DMS153 (cell line): ENCODE measurements around the gene PLD4.

Source experiments
- DNase-seq: peaks from one replicate; lab custom pipeline; 2025; lab: John Stamatoyannopoulos, UW

The PLD4 gene

GRCh38 chr14:104956290-104956890 is 31.7 kb downstream of the PLD4 start:
- no peak for DNase-seq

- DNase-seq: no peak
Measured at GRCh38 chr14:104957146-104958113, 32.8 kb downstream of the PLD4 start.

GRCh38 chr14:104964546-104964945 is 39.9 kb downstream of the PLD4 start:
- no peak for DNase-seq

GRCh38 chr14:104965561-104966231 is 41.0 kb downstream of the PLD4 start:
- DNase-seq: no peak

- no peak for DNase-seq
Measured at GRCh38 chr14:104966261-104966865, 41.7 kb downstream of the PLD4 start.

GRCh38 chr14:104966981-104967385 is 42.3 kb downstream of the PLD4 start:
- no peak for DNase-seq

GRCh38 chr14:104967386-104968152 is 42.9 kb downstream of the PLD4 start:
- DNase-seq: no peak

- no peak for DNase-seq
Measured at GRCh38 chr14:104968153-104968527, 43.5 kb downstream of the PLD4 start.

- no peak for DNase-seq
Measured at GRCh38 chr14:104968541-104969401, 44.1 kb downstream of the PLD4 start.

GRCh38 chr14:104969741-104970230 is 45.1 kb downstream of the PLD4 start:
- no peak for DNase-seq

GRCh38 chr14:104970231-104971068 is 45.8 kb downstream of the PLD4 start:
- no peak for DNase-seq

- no peak for DNase-seq
Measured at GRCh38 chr14:104971447-104972240, 47.0 kb downstream of the PLD4 start.

GRCh38 chr14:104972301-104973134 is 47.8 kb downstream of the PLD4 start:
- peak; percentile 29 for DNase-seq

GRCh38 chr14:104973135-104973384 is 48.4 kb downstream of the PLD4 start:
- DNase-seq: no peak

GRCh38 chr14:104973385-104974145 is 48.9 kb downstream of the PLD4 start:
- DNase-seq: no peak

GRCh38 chr14:104974146-104974541 is 49.5 kb downstream of the PLD4 start:
- no peak for DNase-seq

GRCh38 chr14:104974665-104975390 is 50.1 kb downstream of the PLD4 start:
- no peak for DNase-seq
